PC-3 (cell line): ENCODE measurements around the gene EMC8. TPM values are rescaled to one million over a fixed set of nuclear protein-coding genes. Genes with fewer than 3 reads are reported as not detected.

Experiments used
- ATAC-seq: fragments of 200-7000 bp; cut with Tn5 transposase; 2 replicates; pipeline ENCODE4 v1.9.1; 2020; ENCODE audit warnings: mild to moderate bottlenecking, moderate library complexity
- BruUV-seq: library from RNA; stranded (reverse); fragments of 400-500 nt; replicated peaks from 2 replicates; lab custom pipeline; 2021; lab: Mats Ljungman, UMichigan
- CTCF ChIA-PET: fragments of 300-600 bp; sonication (Branson Sonifier 250); formaldehyde crosslinking; loops from one replicate; lab custom pipeline; 2022; ENCODE audit warnings: antibody characterized with exemption; lab: Charles Lee
- POLR2A ChIA-PET: fragments of 300-600 bp; sonication (Branson Sonifier 250); formaldehyde crosslinking; loops from one replicate; lab custom pipeline; 2022; ENCODE audit warnings: antibody characterized with exemption; ENCODE audit not compliant: unreplicated experiment; lab: Charles Lee
- DNase-seq: peaks from one replicate; pipeline ENCODE4 v3.0.0-alpha.2; 2015
- H2AFZ ChIP-seq: fragments of 300-600 bp; sonication (generic); 2 replicates; pipeline ENCODE4 v1.6.0; 2016; ENCODE audit warnings: antibody characterized with exemption, low read length
- H3F3A ChIP-seq: fragments of 300-600 bp; sonication (generic); one replicate; pipeline ENCODE4 v1.6.0; 2017; ENCODE audit warnings: antibody characterized with exemption, low read length, control low read depth, mild to moderate bottlenecking; ENCODE audit not compliant: unreplicated experiment
- H3K27ac ChIP-seq: fragments of 300-600 bp; sonication (generic); 2 replicates; pipeline ENCODE4 v1.5.1; 2016; ENCODE audit warnings: mild to moderate bottlenecking, low read length
- H3K27me3 ChIP-seq: fragments of 300-600 bp; sonication (generic); 2 replicates; pipeline ENCODE4 v1.6.1; 2016; ENCODE audit warnings: low read length, mixed read lengths
- H3K36me3 ChIP-seq: fragments of 300-600 bp; sonication (generic); 2 replicates; pipeline ENCODE4 v1.6.1; 2016; ENCODE audit warnings: low read depth, mixed run types, low read length, mixed read lengths
- H3K4me1 ChIP-seq: fragments of 300-600 bp; sonication (generic); 2 replicates; pipeline ENCODE4 v1.5.1; 2016; ENCODE audit warnings: low read length; ENCODE audit not compliant: insufficient read depth
- H3K4me2 ChIP-seq: fragments of 300-600 bp; sonication (generic); 2 replicates; pipeline ENCODE4 v1.6.0; 2016; ENCODE audit warnings: low read length
- H3K4me3 ChIP-seq: fragments of 300-600 bp; sonication (generic); 2 replicates; pipeline ENCODE4 v1.5.1; 2016; ENCODE audit warnings: mild to moderate bottlenecking, low read length, mixed read lengths
- H3K79me2 ChIP-seq: fragments of 300-600 bp; sonication (generic); 2 replicates; pipeline ENCODE4 v1.6.1; 2017; ENCODE audit warnings: low read length, mixed read lengths
- H3K9ac ChIP-seq: fragments of 300-600 bp; sonication (generic); 2 replicates; pipeline ENCODE4 v1.6.0; 2016; ENCODE audit warnings: mild to moderate bottlenecking, low read length
- H3K9me2 ChIP-seq: fragments of 300-600 bp; sonication (generic); replicated peaks from 2 replicates; pipeline ENCODE4 v1.6.1; 2016; ENCODE audit warnings: mixed run types, low read length, mixed read lengths
- H3K9me3 ChIP-seq: fragments of 300-600 bp; sonication (generic); 2 replicates; pipeline ENCODE4 v1.6.1; 2016; ENCODE audit warnings: low read length, mixed read lengths
- H4K20me1 ChIP-seq: fragments of 300-600 bp; sonication (generic); 2 replicates; pipeline ENCODE4 v1.6.1; 2016; ENCODE audit warnings: low read length, mixed read lengths
- EZH2 ChIP-seq: fragments of 300-600 bp; sonication (generic); IDR thresholded peaks from one replicate; pipeline ENCODE4 v1.6.1; 2017; ENCODE audit warnings: antibody characterized with exemption, mild to moderate bottlenecking, low read length; ENCODE audit not compliant: unreplicated experiment
- EZH2phosphoT487 ChIP-seq: fragments of 300-600 bp; sonication (generic); IDR thresholded peaks from 2 replicates; pipeline ENCODE4 v1.6.1; 2018; ENCODE audit warnings: mild to moderate bottlenecking, antibody characterized with exemption, low read length, borderline replicate concordance
- intact Hi-C: fragments of 100-400 bp; cut with micrococcal nuclease; formaldehyde crosslinking; loops from 2 replicates; pipeline ENCODE4 v1.9.0; 2023
- total RNA-seq: library from RNA; depleted of rRNA; stranded (reverse); fragments of >200 nt; gene quantifications from 2 replicates; pipeline ENCODE4 v1.2.3, GENCODE V29; 2014
- TF ChIP-seq, protein P1 (sequence below): fragments of 300-600 bp; sonication (generic); conservative IDR thresholded peaks from 2 replicates; pipeline ENCODE4 v1.5.1; 2017; ENCODE audit warnings: antibody characterized with exemption, low read depth, mild to moderate bottlenecking, low read length

The EMC8 gene
- total RNA-seq, 1 experiment from 2014 or later: 46.1 TPM

DNA sequence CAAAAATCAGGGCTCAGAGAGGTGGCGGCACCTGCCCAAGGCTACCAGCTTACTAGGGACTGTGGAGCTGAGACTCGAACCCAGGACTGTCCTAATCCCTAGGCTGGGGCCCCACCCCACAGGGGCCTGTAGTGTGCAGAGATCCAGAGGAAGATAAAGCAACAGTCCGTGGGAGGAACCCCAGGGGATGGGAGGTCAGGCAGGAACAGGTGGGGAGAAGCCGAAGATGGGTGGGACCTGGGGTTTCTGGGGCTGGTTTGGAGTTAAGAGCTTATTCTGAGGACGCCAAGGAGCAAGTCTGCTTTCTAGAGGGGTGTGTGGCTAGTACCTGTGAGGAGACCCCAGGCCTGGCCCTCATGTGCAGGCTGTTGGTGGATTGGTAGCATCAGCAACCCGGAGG is 63.4 kb downstream of the EMC8 start:
- no peak overlapping the region for H3K27ac ChIP-seq
- POLR2A ChIA-PET: no interaction called here
- no peak overlapping the region for H3K9ac ChIP-seq

DNA sequence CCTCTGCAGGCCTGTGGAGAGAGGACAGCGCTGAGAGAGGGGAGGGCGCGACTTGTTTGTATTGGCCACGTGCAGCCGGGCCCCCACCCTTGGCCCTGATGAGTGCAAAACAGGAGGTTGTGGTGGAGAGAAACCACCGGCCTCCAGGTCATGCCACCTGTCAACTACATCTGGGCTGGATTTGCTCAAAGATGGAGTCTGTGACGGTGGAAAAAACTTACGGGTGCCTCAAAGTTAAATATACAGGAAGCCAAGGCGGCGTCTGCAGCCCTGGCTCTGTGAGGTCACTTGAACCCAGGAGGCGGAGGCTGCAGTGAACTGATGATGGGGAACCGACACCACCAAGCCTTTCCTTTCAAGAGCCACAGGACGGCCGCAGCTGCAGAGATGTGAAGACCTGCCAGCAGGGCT is 64.1 kb downstream of the EMC8 start:
- Histone ChIP-seq H3K9ac (no peak overlapping the region), H3F3A (no peaks in the 10 kb centered on the region), H3K27me3 (no peaks in the 10 kb centered on the region), H3K4me3 (no peak overlapping the region), H3K27ac (no peak overlapping the region), H3K4me1 (no peaks in the 10 kb centered on the region), H3K4me2 (no peak overlapping the region), H3K36me3 (no peaks in the 10 kb centered on the region; the same call in 1 of the 2 replicates), H2AFZ (no peak overlapping the region), H3K9me2 (no peaks in the 10 kb centered on the region), H4K20me1 (no peaks in the 10 kb centered on the region), H3K9me3 (no peaks in the 10 kb centered on the region), H3K79me2 (0 out of 2 replicates have a peak, but pooled peaks cover 4% of the 10 kb centered on the region)
- ChIA-PET POLR2A (no interaction called here), CTCF (no interaction called here)
- TF ChIP-seq, protein P1, sequence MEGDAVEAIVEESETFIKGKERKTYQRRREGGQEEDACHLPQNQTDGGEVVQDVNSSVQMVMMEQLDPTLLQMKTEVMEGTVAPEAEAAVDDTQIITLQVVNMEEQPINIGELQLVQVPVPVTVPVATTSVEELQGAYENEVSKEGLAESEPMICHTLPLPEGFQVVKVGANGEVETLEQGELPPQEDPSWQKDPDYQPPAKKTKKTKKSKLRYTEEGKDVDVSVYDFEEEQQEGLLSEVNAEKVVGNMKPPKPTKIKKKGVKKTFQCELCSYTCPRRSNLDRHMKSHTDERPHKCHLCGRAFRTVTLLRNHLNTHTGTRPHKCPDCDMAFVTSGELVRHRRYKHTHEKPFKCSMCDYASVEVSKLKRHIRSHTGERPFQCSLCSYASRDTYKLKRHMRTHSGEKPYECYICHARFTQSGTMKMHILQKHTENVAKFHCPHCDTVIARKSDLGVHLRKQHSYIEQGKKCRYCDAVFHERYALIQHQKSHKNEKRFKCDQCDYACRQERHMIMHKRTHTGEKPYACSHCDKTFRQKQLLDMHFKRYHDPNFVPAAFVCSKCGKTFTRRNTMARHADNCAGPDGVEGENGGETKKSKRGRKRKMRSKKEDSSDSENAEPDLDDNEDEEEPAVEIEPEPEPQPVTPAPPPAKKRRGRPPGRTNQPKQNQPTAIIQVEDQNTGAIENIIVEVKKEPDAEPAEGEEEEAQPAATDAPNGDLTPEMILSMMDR: no peak
- TF ChIP-seq EZH2phosphoT487: no peak
- no peak for TF ChIP-seq EZH2
- BruUV-seq: no TSS peak
- intact Hi-C loops: no loop called here
- DNase-seq (no peak), ATAC-seq (no peak)

More for the DNA sequence above, 63.4 kb downstream of the EMC8 start:
- Histone ChIP-seq H3F3A (no peaks in the 10 kb centered on the region), H3K79me2 (0 out of 2 replicates have a peak, but pooled peaks cover 7% of the 10 kb centered on the region), H4K20me1 (no peaks in the 10 kb centered on the region), H3K9me3 (no peaks in the 10 kb centered on the region), H3K4me3 (no peak overlapping the region), H3K36me3 (no peaks in the 10 kb centered on the region; the same call in 1 of the 2 replicates), H2AFZ (no peak overlapping the region), H3K4me2 (no peak overlapping the region), H3K9me2 (no peaks in the 10 kb centered on the region), H3K4me1 (no peaks in the 10 kb centered on the region), H3K27me3 (no peaks in the 10 kb centered on the region)
- no peak for DNase-seq
- no TSS peak for BruUV-seq
- TF ChIP-seq, protein P1: no peak
- no peak for TF ChIP-seq EZH2
- no peak for TF ChIP-seq EZH2phosphoT487
- CTCF ChIA-PET: no interaction called here
- ATAC-seq: no peak
- intact Hi-C loops: no loop called here

DNA sequence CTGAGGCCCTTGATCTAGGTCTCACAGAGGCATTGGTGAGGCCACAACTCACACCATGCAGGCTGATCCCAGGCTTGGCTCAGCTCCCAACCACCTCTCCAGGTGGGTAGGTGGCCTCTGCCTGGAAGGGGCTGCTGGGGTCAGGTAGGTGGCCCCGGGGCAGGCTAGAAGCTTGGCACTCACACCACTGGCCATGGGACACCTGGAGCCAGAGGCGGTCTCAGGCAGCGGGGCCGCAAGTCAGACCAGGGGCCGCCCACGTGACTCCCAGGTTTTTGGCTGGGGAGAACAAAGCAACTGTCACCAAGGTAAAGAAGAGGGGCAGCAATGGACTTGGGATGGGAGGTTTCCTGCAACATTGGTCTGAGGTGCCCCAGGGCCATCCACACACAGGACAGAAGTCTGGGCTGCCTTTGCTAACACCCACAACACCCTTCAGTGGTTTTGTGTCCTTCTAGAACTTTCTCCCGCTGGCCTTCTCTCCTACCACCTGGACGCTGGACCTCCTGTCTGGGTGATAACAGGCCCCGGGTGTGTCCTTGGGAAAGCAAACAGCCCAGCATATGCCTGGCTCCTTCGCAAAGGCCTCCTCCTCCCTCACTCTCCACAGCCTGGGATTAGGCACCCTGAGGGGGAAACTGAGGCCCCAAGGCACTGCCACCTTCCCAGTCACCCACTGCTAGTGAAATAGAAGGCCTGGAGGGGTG is 64.9 kb downstream of the EMC8 start:
- Histone ChIP-seq H3K4me3 (no peak overlapping the region), H3K9me2 (no peaks in the 10 kb centered on the region), H2AFZ (no peak overlapping the region), H4K20me1 (no peaks in the 10 kb centered on the region), H3K36me3 (no peaks in the 10 kb centered on the region; the same call in 1 of the 2 replicates), H3K79me2 (0 out of 2 replicates have a peak, but pooled peaks cover 4% of the 10 kb centered on the region), H3K9ac (no peak overlapping the region), H3K4me1 (no peaks in the 10 kb centered on the region), H3K27ac (no peak overlapping the region), H3K27me3 (no peaks in the 10 kb centered on the region), H3F3A (no peaks in the 10 kb centered on the region), H3K9me3 (no peaks in the 10 kb centered on the region), H3K4me2 (no peak overlapping the region)
- intact Hi-C loops: no loop called here
- TF ChIP-seq EZH2 (no peak), EZH2phosphoT487 (no peak)
- TF ChIP-seq, protein P1: no peak
- no peak for ATAC-seq
- BruUV-seq: no TSS peak
- ChIA-PET POLR2A (no interaction called here), CTCF (no interaction called here)
- no peak for DNase-seq
